A673 (cell line): ENCODE results near the gene DESI1. TPM values are rescaled to one million over a fixed set of nuclear protein-coding genes. Genes with fewer than 3 reads are reported as not detected.

Source experiments
- BruUV-seq: library from RNA; stranded (reverse); fragments of 400-500 nt; replicated peaks from 2 replicates; lab custom pipeline; 2021; lab: Mats Ljungman, UMichigan
- CTCF ChIA-PET: fragments of 300-600 bp; sonication (Branson Sonifier 250); formaldehyde crosslinking; loops from one replicate; lab custom pipeline; 2022; ENCODE audit warnings: antibody characterized with exemption; lab: Charles Lee
- POLR2A ChIA-PET: fragments of 300-600 bp; sonication (Branson Sonifier 250); formaldehyde crosslinking; loops from one replicate; lab custom pipeline; 2022; ENCODE audit warnings: antibody characterized with exemption; ENCODE audit not compliant: low non-redundant PET; lab: Charles Lee
- DNase-seq: peaks from one replicate; pipeline ENCODE4 v3.0.0-alpha.2; 2015; ENCODE audit warnings: low spot score
- H3K27ac ChIP-seq: fragments of 200-600 bp; sonication (generic); 2 replicates; pipeline ENCODE4 v1.5.1; 2016; ENCODE audit warnings: mixed run types, low read depth, mild to moderate bottlenecking, mixed read lengths, antibody characterized with exemption, low read length; ENCODE audit not compliant: poor library complexity, severe bottlenecking
- H3K27me3 ChIP-seq: fragments of 200-600 bp; sonication (generic); replicated peaks from 2 replicates; pipeline ENCODE4 v1.6.1; 2017; ENCODE audit warnings: mixed run types, low read depth, mild to moderate bottlenecking, mixed read lengths, antibody characterized with exemption, low read length; ENCODE audit not compliant: insufficient read depth, poor library complexity
- H3K36me3 ChIP-seq: fragments of 200-600 bp; sonication (generic); 2 replicates; pipeline ENCODE4 v1.6.1; 2016; ENCODE audit warnings: mixed run types, mild to moderate bottlenecking, mixed read lengths, antibody characterized with exemption, low read length; ENCODE audit not compliant: insufficient read depth, poor library complexity, severe bottlenecking
- H3K4me1 ChIP-seq: fragments of 200-600 bp; sonication (generic); 2 replicates; pipeline ENCODE4 v1.6.1; 2017; ENCODE audit warnings: mixed run types, mild to moderate bottlenecking, mixed read lengths, antibody characterized with exemption, low read length; ENCODE audit not compliant: insufficient read depth, poor library complexity, severe bottlenecking
- H3K4me3 ChIP-seq: fragments of 200-600 bp; sonication (generic); 2 replicates; pipeline ENCODE4 v1.5.1; 2016; ENCODE audit warnings: low read depth, mixed run types, mild to moderate bottlenecking, mixed read lengths, low read length; ENCODE audit not compliant: poor library complexity, severe bottlenecking
- H3K9me3 ChIP-seq: fragments of 200-600 bp; sonication (generic); 2 replicates; pipeline ENCODE4 v1.6.1; 2016; ENCODE audit warnings: mixed run types, low read depth, mild to moderate bottlenecking, mixed read lengths, antibody characterized with exemption, low read length; ENCODE audit not compliant: poor library complexity, severe bottlenecking
- CTCF ChIP-seq: fragments of 300-800, 200-600 bp; sonication (generic); conservative IDR thresholded peaks from 2 replicates; pipeline ENCODE4 v1.5.1; 2017; ENCODE audit warnings: low read depth, mild to moderate bottlenecking, antibody characterized with exemption, low read length, moderate library complexity, mixed read lengths
- EZH2 ChIP-seq: fragments of 200-600 bp; sonication (generic); IDR thresholded peaks from 2 replicates; pipeline ENCODE4 v1.6.1; 2017; ENCODE audit warnings: borderline replicate concordance, low read depth, mild to moderate bottlenecking, mixed read lengths, antibody characterized with exemption, low read length; ENCODE audit not compliant: poor library complexity, severe bottlenecking
- intact Hi-C: fragments of 100-400 bp; cut with micrococcal nuclease; formaldehyde crosslinking; loops from one replicate; pipeline ENCODE4 v1.10.0; 2022; ENCODE audit not compliant: unreplicated experiment
- total RNA-seq: library from RNA; stranded (reverse); gene quantifications from 2 replicates; pipeline ENCODE4 v1.2.3, GENCODE V29; 2021

Gene DESI1
- total RNA-seq, 1 experiment from 2014 or later = 47.6 TPM

GRCh38 chr22:41660416-41660815 is 39.6 kb upstream of the DESI1 start:
- no peak for TF ChIP-seq CTCF
- TF ChIP-seq EZH2 = no peak
- intact Hi-C loops = no loop called here
- ChIA-PET POLR2A (no interaction called here), CTCF (no interaction called here)
- H3K4me1 ChIP-seq = peaks cover 15% of the 10 kb centered on the region
- H3K27me3 ChIP-seq = no peaks in the 10 kb centered on the region
- H3K4me3 ChIP-seq = no peak overlapping the region
- no peak for DNase-seq
- no peaks in the 10 kb centered on the region for H3K9me3 ChIP-seq
- H3K27ac ChIP-seq = no peak overlapping the region
- H3K36me3 ChIP-seq = peaks cover 90% of the 10 kb centered on the region
- no TSS peak for BruUV-seq

- H3K4me3 ChIP-seq = no peak overlapping the region
- ChIA-PET CTCF (no interaction called here), POLR2A (no interaction called here)
- no peak overlapping the region for H3K27ac ChIP-seq
- no peak for DNase-seq
- no peaks in the 10 kb centered on the region for H3K9me3 ChIP-seq
- peaks cover 15% of the 10 kb centered on the region for H3K4me1 ChIP-seq
- TF ChIP-seq EZH2 (no peak), CTCF (no peak)
- no peaks in the 10 kb centered on the region for H3K27me3 ChIP-seq
- intact Hi-C loops = no loop called here
- H3K36me3 ChIP-seq = peaks cover 88% of the 10 kb centered on the region
- no TSS peak for BruUV-seq
Measured at GRCh38 chr22:41659941-41660340, 39.1 kb upstream of the DESI1 start.

GRCh38 chr22:41658869-41659268 is 38.0 kb upstream of the DESI1 start:
- no peak for DNase-seq
- BruUV-seq = no TSS peak
- POLR2A ChIA-PET = interaction anchor here (0.5 kb wide), 1 partner anchor 531 kb away, joined by 3 read pairs; no protein-coding TSS in a partner anchor
- H3K36me3 ChIP-seq = peaks cover 93% of the 10 kb centered on the region
- no peak overlapping the region for H3K27ac ChIP-seq
- H3K9me3 ChIP-seq = no peaks in the 10 kb centered on the region
- no peak overlapping the region for H3K4me3 ChIP-seq
- no peaks in the 10 kb centered on the region for H3K27me3 ChIP-seq
- TF ChIP-seq EZH2 = no peak
- no peak for TF ChIP-seq CTCF
- H3K4me1 ChIP-seq = peaks cover 15% of the 10 kb centered on the region
- CTCF ChIA-PET = no interaction called here
- intact Hi-C loops = no loop called here
